ENCODE results near the gene INIP. TPM values are rescaled to one million over a fixed set of nuclear protein-coding genes. Genes with fewer than 3 reads are reported as not detected.

Gene INIP
- total and polyA plus RNA-seq, 2 experiments from 2014 or later = 16.7 to 30.4 TPM

DNA sequence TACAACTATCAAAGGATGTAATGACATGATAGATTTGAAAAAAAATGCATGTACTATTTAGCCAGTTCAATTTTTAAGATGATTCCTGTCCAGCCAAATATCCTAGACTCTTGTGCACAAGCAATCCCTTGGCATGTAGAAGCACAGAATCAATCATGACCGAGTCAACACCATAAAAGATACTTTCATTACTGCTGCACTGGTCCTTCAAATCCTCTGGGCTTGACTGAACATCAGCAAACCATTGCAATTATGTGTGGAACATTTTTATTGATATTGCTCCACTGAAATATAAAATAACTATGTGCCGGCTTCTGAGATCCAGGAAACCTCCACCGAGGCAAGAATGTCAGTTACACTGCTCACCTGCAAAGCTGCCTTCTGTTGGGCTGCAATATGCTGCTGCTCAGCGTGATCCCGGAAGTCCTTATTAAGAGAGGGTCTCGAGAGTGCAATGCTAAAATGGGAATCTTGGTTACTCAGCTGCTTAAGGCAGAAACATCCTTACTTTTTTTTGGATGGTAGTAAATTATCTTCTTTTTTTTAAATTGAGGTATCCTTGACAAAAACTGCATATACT is 28.7 kb downstream of the INIP start:
- Histone ChIP-seq H3K27ac (ENCODE audit: low read depth) (0 out of 2 replicates have a peak overlapping the region, but pooled peaks have one; percentile 9), H3K9me2 (ENCODE audit: insufficient read depth) (no peaks in the 10 kb centered on the region), H3K36me3 (ENCODE audit: insufficient read depth) (peaks cover 6% of the 10 kb centered on the region; the same call in 1 of the 2 replicates), H3K79me2 (replicated peaks; ENCODE audit: insufficient read depth) (no peaks in the 10 kb centered on the region), H3K4me1 (ENCODE audit: insufficient read depth) (no peaks in the 10 kb centered on the region), H3F3A (replicated peaks; ENCODE audit: low read depth) (no peaks in the 10 kb centered on the region), H3K27me3 (ENCODE audit: insufficient read depth) (no peaks in the 10 kb centered on the region), H3K4me2 (no peak overlapping the region), H4K20me1 (replicated peaks; ENCODE audit: insufficient read depth) (no peaks in the 10 kb centered on the region; the same call in 1 of the 2 replicates), H3K4me3 (no peak overlapping the region), H2AFZ (no peak overlapping the region)
- peaks cover 52% of the 10 kb centered on the region for H3K36me3 Mint-ChIP-seq (ENCODE audit: low read depth)
- no peak for ATAC-seq
- no peak overlapping the region for H3K4me3 Mint-ChIP-seq
- H3K4me1 Mint-ChIP-seq = no peaks in the 10 kb centered on the region
- H3K27ac Mint-ChIP-seq = no peak overlapping the region
- H3K27me3 Mint-ChIP-seq (ENCODE audit: insufficient read depth, low read depth, poor library complexity) = peaks cover 3% of the 10 kb centered on the region
- H3K9me3 Mint-ChIP-seq = no peaks in the 10 kb centered on the region
- no peak for TF ChIP-seq STAT1 (IDR thresholded peaks at IDR 0.05; ENCODE audit: unreplicated experiment)
- DNase-seq (ENCODE audit: low spot score) = no peak

DNA sequence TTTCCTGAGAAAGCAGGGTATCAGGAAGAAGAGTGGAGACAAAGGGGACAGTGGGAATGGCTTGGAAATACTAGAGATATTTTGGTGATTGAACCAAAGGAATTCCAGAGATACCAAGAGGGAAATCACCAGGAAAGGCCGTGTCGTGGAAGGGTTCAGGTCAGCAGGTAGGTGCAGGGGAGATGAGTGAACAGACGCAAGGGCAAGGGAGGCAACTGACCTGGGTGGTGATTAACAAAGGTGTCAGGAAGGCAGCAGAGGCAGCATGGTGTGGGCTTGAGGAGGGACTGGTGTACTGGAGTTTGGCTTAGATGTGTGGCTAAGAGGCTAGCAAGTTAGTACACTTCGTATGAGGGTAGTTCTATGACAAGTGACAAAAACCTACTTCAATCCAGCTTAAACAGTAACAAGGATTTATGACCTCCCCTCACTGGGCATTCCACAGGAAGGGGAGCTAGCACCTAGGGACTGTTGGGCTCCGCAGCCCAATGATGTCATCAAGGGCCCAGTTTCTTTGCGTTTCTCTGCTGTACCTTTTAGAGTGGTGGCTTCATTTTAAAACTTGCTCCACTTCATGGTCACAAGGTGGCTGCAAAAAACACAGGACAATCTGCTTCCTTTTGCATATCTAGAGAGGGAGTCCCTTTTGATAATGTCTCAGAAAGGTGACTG is 37.0 kb downstream of the INIP start:
- H4K20me1 ChIP-seq (replicated peaks; ENCODE audit: insufficient read depth) = no peaks in the 10 kb centered on the region
- Mint-ChIP-seq H3K4me1 (peaks cover 7% of the 10 kb centered on the region), H3K27me3 (ENCODE audit: insufficient read depth, low read depth, poor library complexity) (peaks cover 4% of the 10 kb centered on the region), H3K27ac (peak overlapping the region; percentile 26; the same call in 1 of the 2 replicates), H3K36me3 (ENCODE audit: low read depth) (peaks cover 19% of the 10 kb centered on the region), H3K9me3 (peaks cover 15% of the 10 kb centered on the region), H3K4me3 (no peak overlapping the region; the same call in 2 of the 3 replicates)
- no peaks in the 10 kb centered on the region for H3K27me3 ChIP-seq (ENCODE audit: insufficient read depth)
- H3K4me2 ChIP-seq = no peak overlapping the region
- ATAC-seq (peak; percentile 70), DNase-seq (ENCODE audit: low spot score) (peak; percentile 40)
- no peaks in the 10 kb centered on the region for H3K79me2 ChIP-seq (replicated peaks; ENCODE audit: insufficient read depth)
- H3K4me1 ChIP-seq (ENCODE audit: insufficient read depth) = peaks cover 4% of the 10 kb centered on the region; the same call in 1 of the 2 replicates
- H3F3A ChIP-seq (replicated peaks; ENCODE audit: low read depth) = no peaks in the 10 kb centered on the region
- H3K36me3 ChIP-seq (ENCODE audit: insufficient read depth) = no peaks in the 10 kb centered on the region
- H2AFZ ChIP-seq = peak overlapping the region; percentile 66; the same call in 1 of the 2 replicates
- H3K4me3 ChIP-seq = no peak overlapping the region
- H3K9me2 ChIP-seq (ENCODE audit: insufficient read depth) = 0 out of 2 replicates have a peak, but pooled peaks cover 16% of the 10 kb centered on the region
- H3K27ac ChIP-seq (ENCODE audit: low read depth) = peak overlapping the region; percentile 87
- TF ChIP-seq, protein P1, sequence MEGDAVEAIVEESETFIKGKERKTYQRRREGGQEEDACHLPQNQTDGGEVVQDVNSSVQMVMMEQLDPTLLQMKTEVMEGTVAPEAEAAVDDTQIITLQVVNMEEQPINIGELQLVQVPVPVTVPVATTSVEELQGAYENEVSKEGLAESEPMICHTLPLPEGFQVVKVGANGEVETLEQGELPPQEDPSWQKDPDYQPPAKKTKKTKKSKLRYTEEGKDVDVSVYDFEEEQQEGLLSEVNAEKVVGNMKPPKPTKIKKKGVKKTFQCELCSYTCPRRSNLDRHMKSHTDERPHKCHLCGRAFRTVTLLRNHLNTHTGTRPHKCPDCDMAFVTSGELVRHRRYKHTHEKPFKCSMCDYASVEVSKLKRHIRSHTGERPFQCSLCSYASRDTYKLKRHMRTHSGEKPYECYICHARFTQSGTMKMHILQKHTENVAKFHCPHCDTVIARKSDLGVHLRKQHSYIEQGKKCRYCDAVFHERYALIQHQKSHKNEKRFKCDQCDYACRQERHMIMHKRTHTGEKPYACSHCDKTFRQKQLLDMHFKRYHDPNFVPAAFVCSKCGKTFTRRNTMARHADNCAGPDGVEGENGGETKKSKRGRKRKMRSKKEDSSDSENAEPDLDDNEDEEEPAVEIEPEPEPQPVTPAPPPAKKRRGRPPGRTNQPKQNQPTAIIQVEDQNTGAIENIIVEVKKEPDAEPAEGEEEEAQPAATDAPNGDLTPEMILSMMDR (conservative IDR thresholded peaks at IDR 0.05; ENCODE audit: low read depth in 2 of 2) = no peak
- no peak for TF ChIP-seq REST (IDR thresholded peaks at IDR 0.05; ENCODE audit: unreplicated experiment)
- TF ChIP-seq ZNF331 (CRISPR knock-in tag; IDR thresholded peaks at IDR 0.05; ENCODE audit: low read depth) = no peak
- TF ChIP-seq CREB1 (CRISPR knock-in tag; IDR thresholded peaks at IDR 0.05; ENCODE audit: low read depth) = no peak
- no peak for TF ChIP-seq NANOG (IDR thresholded peaks at IDR 0.05; ENCODE audit: borderline replicate concordance)
- no peak for TF ChIP-seq JUNB (IDR thresholded peaks at IDR 0.05; ENCODE audit: unreplicated experiment)
- TF ChIP-seq ZNF114 (CRISPR knock-in tag; IDR thresholded peaks at IDR 0.05) = no peak
- no peak for TF ChIP-seq POLR2AphosphoS5 (IDR thresholded peaks at IDR 0.05; ENCODE audit: low read depth)
- no peak for TF ChIP-seq STAT1 (IDR thresholded peaks at IDR 0.05; ENCODE audit: unreplicated experiment)
- TF ChIP-seq EZH2 (IDR thresholded peaks at IDR 0.05; ENCODE audit: low read depth, unreplicated experiment) = no peak

Measured in GM23338 (cell line).